NCI-H2171 treated with DMSO at 0.1 percent for 48 hours (cell line): ENCODE measurements around the gene KCNJ4.
"Not testable (repeated sequence)": the region's sequence is repeated elsewhere in the genome, so short reads cannot be mapped to it uniquely, and the experiment has no call there.

Experiments
- DNase-seq: peaks from one replicate; lab custom pipeline; 2025; lab: John Stamatoyannopoulos, UW

KCNJ4 gene

DNA sequence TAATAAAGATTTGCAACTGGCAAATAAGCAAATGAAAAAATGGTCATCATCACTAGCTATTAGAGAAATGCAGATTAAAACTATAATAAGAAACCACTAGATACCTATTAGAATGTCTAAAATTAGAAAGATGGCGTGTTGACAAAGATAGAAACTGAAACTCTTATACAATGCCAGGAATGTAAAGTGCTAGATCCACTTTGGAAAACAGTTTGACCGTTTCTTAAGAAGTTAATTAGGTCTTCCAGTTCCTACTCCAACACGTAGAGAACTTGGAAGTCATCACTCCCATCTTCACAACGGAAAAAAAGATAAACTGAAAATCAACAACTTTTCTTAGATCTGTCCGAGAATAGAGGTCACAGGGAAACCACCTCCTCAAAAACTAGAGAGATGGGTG, 68.1 kb downstream of the KCNJ4 start:
- not testable (repeated sequence) for DNase-seq

DNA sequence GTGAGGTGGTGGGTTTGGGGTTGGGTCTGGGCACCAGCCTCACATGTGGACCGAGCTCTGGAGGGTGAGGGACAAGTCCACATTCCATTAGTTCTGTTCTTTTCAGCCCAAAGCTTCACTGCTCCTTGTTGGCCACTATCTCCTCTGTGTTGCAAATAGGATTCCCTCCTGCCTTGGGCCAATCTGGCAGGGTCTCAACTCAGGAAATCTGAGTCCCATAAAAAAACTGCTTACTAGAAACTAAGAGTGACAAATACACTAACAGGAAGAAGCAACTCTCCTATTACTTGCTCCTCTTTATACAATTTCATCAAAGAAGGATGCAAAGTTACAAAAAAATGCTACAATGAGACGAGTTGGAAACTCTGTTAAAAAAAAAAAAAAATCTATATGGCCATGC, 71.6 kb downstream of the KCNJ4 start:
- no peak for DNase-seq

DNA sequence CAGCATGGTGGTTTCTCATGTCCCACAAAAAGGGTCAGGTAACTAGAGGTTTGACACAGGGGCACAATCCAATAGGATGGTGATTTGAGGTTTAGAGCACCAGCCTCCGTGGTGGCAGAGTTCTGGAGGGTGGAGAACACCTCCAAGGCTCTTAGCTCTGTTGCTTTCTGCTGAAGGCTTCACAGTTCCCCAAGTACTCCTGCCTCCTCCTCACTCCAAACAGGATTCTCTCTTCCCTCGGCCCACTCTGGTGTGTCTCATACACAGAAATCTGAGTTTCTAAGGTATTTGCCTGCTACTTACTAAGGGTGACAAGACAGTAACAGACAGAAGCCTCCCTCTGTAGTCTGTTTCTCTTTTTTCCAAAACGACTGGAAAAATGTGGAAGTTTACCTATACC, 73.6 kb downstream of the KCNJ4 start:
- DNase-seq: not testable (repeated sequence)
